VCaP (cell line): ENCODE data around the gene METAP1D.
A peak's percentile ranks its signal among the peaks of the same experiment; 100 is the strongest.

Experiments used
- H3K27ac ChIP-seq: fragments of 450-650 bp; 2 replicates; pipeline ENCODE4 v1.5.1; 2017
- CTCF ChIP-seq: fragments of 450-650 bp; conservative IDR thresholded peaks from 2 replicates; pipeline ENCODE4 v1.5.1; 2017; ENCODE audit warnings: mild to moderate bottlenecking, moderate library complexity

METAP1D gene

GRCh38 chr2:171999161-171999560 lies 592 bp upstream of the METAP1D start:
- TF ChIP-seq CTCF: no peak
- peak overlapping the region; percentile 85 for H3K27ac ChIP-seq

- TF ChIP-seq CTCF: no peak
- peak overlapping the region; percentile 85 for H3K27ac ChIP-seq
These were observed 1.1 kb downstream of the METAP1D start for GRCh38 chr2:172000696-172001361.

- H3K27ac ChIP-seq: no peak overlapping the region
- no peak for TF ChIP-seq CTCF
These were observed 7.6 kb downstream of the METAP1D start for GRCh38 chr2:172007372-172007771.

- no peak for TF ChIP-seq CTCF
- H3K27ac ChIP-seq: no peak overlapping the region
These were observed 10.1 kb downstream of the METAP1D start for GRCh38 chr2:172009823-172010222.

- H3K27ac ChIP-seq: peak overlapping the region; percentile 61
- no peak for TF ChIP-seq CTCF
These were observed 12.2 kb downstream of the METAP1D start for GRCh38 chr2:172011812-172012575.

GRCh38 chr2:172012677-172013391 lies 13.1 kb downstream of the METAP1D start:
- TF ChIP-seq CTCF: no peak
- peak overlapping the region; percentile 61 for H3K27ac ChIP-seq

- H3K27ac ChIP-seq: peak overlapping the region; percentile 61
These were observed 13.6 kb downstream of the METAP1D start for GRCh38 chr2:172013396-172013795.

More at GRCh38 chr2:172013396-172013795, 13.6 kb downstream of the METAP1D start:
- no peak for TF ChIP-seq CTCF
